ENCODE results near the gene KHDC1. TPM values are rescaled to one million over a fixed set of nuclear protein-coding genes. Genes with fewer than 3 reads are reported as not detected.

KHDC1 gene
- total and polyA plus RNA-seq, 2 experiments from 2014 or later = 1.1 to 3.8 TPM

GRCh38 chr6:73293331-73293730 lies 30.3 kb upstream of the KHDC1 start:
- 96 to 100% methylated on average over 3 of the region's 3 CpGs for WGBS, 2 experiments (ENCODE audit: low coverage in 1 of 2, low lambda C conversion rate in 2 of 2, missing lambda C conversion rate in 2 of 2)
- TF ChIP-seq EZH2phosphoT487 (IDR thresholded peaks at IDR 0.05; ENCODE audit: insufficient read depth, low read depth) = no peak
- TF ChIP-seq EZH2 (IDR thresholded peaks at IDR 0.05; ENCODE audit: insufficient read depth, poor library complexity, severe bottlenecking) = no peak
- H3K9me3 ChIP-seq (ENCODE audit: low read depth) = no peaks in the 10 kb centered on the region
- no peak for DNase-seq
- H3K27me3 ChIP-seq (replicated peaks; ENCODE audit: insufficient read depth) = no peaks in the 10 kb centered on the region
- peaks cover 10% of the 10 kb centered on the region for H3K4me1 ChIP-seq (ENCODE audit: insufficient read depth)
- in situ Hi-C loops (cut with MboI) = loop anchor here (25.0 kb wide), 1 partner anchor 319 kb away; no protein-coding TSS in a partner anchor
- no peaks in the 10 kb centered on the region for H4K20me1 ChIP-seq (ENCODE audit: insufficient read depth)
- no peaks in the 10 kb centered on the region for H3K36me3 ChIP-seq (ENCODE audit: low read depth)
- H3K4me3 ChIP-seq = no peak overlapping the region
- H3K27ac ChIP-seq = no peak overlapping the region
- no peak overlapping the region for H3K9ac ChIP-seq
- H2AFZ ChIP-seq = no peak overlapping the region
- peaks cover 9% of the 10 kb centered on the region; the same call in 1 of the 2 replicates for H3F3A ChIP-seq (ENCODE audit: insufficient read depth)
- no peaks in the 10 kb centered on the region for H3K9me2 ChIP-seq (ENCODE audit: insufficient read depth)
- H3K79me2 ChIP-seq (ENCODE audit: insufficient read depth) = no peaks in the 10 kb centered on the region
- H3K4me2 ChIP-seq (ENCODE audit: unreplicated experiment) = no peak overlapping the region

- peak; percentile 56 for DNase-seq
- no peaks in the 10 kb centered on the region for H3K27me3 ChIP-seq (replicated peaks; ENCODE audit: insufficient read depth)
- H3K4me3 ChIP-seq = no peak overlapping the region
- H3K9me2 ChIP-seq (ENCODE audit: insufficient read depth) = no peaks in the 10 kb centered on the region
- no peaks in the 10 kb centered on the region for H3K79me2 ChIP-seq (ENCODE audit: insufficient read depth)
- H3K4me2 ChIP-seq (ENCODE audit: unreplicated experiment) = no peak overlapping the region
- H3K9ac ChIP-seq = no peak overlapping the region
- TF ChIP-seq EZH2 (IDR thresholded peaks at IDR 0.05; ENCODE audit: insufficient read depth, poor library complexity, severe bottlenecking) (no peak), EZH2phosphoT487 (IDR thresholded peaks at IDR 0.05; ENCODE audit: insufficient read depth, low read depth) (no peak)
- H3K27ac ChIP-seq = no peak overlapping the region
- no peaks in the 10 kb centered on the region for H3K9me3 ChIP-seq (ENCODE audit: low read depth)
- peaks cover 9% of the 10 kb centered on the region; the same call in 1 of the 2 replicates for H3F3A ChIP-seq (ENCODE audit: insufficient read depth)
- in situ Hi-C loops (cut with MboI) = loop anchor here (25.0 kb wide), 1 partner anchor 322 kb away; no protein-coding TSS in a partner anchor
- H3K4me1 ChIP-seq (ENCODE audit: insufficient read depth) = peaks cover 10% of the 10 kb centered on the region
- no peaks in the 10 kb centered on the region for H3K36me3 ChIP-seq (ENCODE audit: low read depth)
- no peaks in the 10 kb centered on the region for H4K20me1 ChIP-seq (ENCODE audit: insufficient read depth)
- H2AFZ ChIP-seq = no peak overlapping the region; the same call in 1 of the 2 replicates
Measured at GRCh38 chr6:73290435-73290834, 27.4 kb upstream of the KHDC1 start.

GRCh38 chr6:73286752-73287151 lies 23.8 kb upstream of the KHDC1 start:
- H3K9me2 ChIP-seq (ENCODE audit: insufficient read depth) = no peaks in the 10 kb centered on the region
- no peak overlapping the region for H3K27ac ChIP-seq
- no peaks in the 10 kb centered on the region for H3K9me3 ChIP-seq (ENCODE audit: low read depth)
- 93 to 95% methylated on average over 6 of the region's 6 CpGs for WGBS, 2 experiments (ENCODE audit: low coverage in 1 of 2, low lambda C conversion rate in 2 of 2, missing lambda C conversion rate in 2 of 2)
- peaks cover 10% of the 10 kb centered on the region for H3K4me1 ChIP-seq (ENCODE audit: insufficient read depth)
- H3F3A ChIP-seq (ENCODE audit: insufficient read depth) = peaks cover 9% of the 10 kb centered on the region; the same call in 1 of the 2 replicates
- no peak overlapping the region for H3K4me2 ChIP-seq (ENCODE audit: unreplicated experiment)
- in situ Hi-C loops (cut with MboI) = loop anchor here (25.0 kb wide), 1 partner anchor 326 kb away; no protein-coding TSS in a partner anchor
- H3K9ac ChIP-seq = no peak overlapping the region
- peak; percentile 14 for DNase-seq
- no peak overlapping the region for H2AFZ ChIP-seq
- no peaks in the 10 kb centered on the region for H3K36me3 ChIP-seq (ENCODE audit: low read depth)
- H4K20me1 ChIP-seq (ENCODE audit: insufficient read depth) = no peaks in the 10 kb centered on the region
- H3K79me2 ChIP-seq (ENCODE audit: insufficient read depth) = no peaks in the 10 kb centered on the region
- no peak overlapping the region for H3K4me3 ChIP-seq
- no peaks in the 10 kb centered on the region for H3K27me3 ChIP-seq (replicated peaks; ENCODE audit: insufficient read depth)
- TF ChIP-seq EZH2 (IDR thresholded peaks at IDR 0.05; ENCODE audit: insufficient read depth, poor library complexity, severe bottlenecking) = no peak
- TF ChIP-seq EZH2phosphoT487 (IDR thresholded peaks at IDR 0.05; ENCODE audit: insufficient read depth, low read depth) = no peak

DNA sequence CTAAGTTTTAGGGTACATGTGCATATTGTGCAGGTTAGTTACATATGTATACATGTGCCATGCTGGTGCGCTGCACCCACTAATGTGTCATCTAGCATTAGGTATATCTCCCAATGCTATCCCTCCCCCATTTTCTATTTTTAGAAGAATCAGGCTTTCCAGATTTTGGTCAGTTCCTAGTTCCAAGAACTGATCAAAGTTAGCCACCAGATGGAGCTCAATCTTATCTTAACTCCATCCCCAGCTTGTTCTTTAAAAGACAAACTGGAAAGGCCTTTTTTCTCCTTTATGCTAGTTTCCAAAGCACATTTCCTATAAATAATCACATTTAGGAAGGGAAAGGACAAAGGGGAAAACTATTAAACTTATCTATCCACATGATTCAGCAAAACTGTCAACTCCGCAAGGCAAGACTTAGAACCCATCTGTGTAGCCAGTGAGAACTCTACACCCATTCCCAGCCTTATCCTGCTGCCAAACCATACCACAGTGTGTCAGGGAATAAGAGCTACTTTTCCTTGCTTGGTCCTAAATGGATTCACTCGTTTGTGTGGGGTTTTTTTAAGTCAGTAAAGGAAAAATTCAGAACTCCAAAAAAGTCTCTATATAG lies 22.8 kb upstream of the KHDC1 start:
- Histone ChIP-seq H3K27ac (no peak overlapping the region), H3K9ac (no peak overlapping the region), H3K4me2 (ENCODE audit: unreplicated experiment) (no peak overlapping the region), H3K36me3 (ENCODE audit: low read depth) (no peaks in the 10 kb centered on the region), H3K9me3 (ENCODE audit: low read depth) (no peaks in the 10 kb centered on the region), H4K20me1 (ENCODE audit: insufficient read depth) (no peaks in the 10 kb centered on the region), H2AFZ (no peak overlapping the region), H3K9me2 (ENCODE audit: insufficient read depth) (no peaks in the 10 kb centered on the region), H3K4me3 (no peak overlapping the region), H3F3A (ENCODE audit: insufficient read depth) (peaks cover 6% of the 10 kb centered on the region; the same call in 1 of the 2 replicates), H3K79me2 (ENCODE audit: insufficient read depth) (no peaks in the 10 kb centered on the region), H3K27me3 (replicated peaks; ENCODE audit: insufficient read depth) (no peaks in the 10 kb centered on the region), H3K4me1 (ENCODE audit: insufficient read depth) (peaks cover 7% of the 10 kb centered on the region)
- WGBS, 2 experiments (ENCODE audit: low coverage in 1 of 2, low lambda C conversion rate in 2 of 2, missing lambda C conversion rate in 2 of 2) = 34 to 41% methylated on average over 3 of the region's 3 CpGs
- DNase-seq = peak; percentile 86
- no peak for TF ChIP-seq EZH2phosphoT487 (IDR thresholded peaks at IDR 0.05; ENCODE audit: insufficient read depth, low read depth)
- TF ChIP-seq EZH2 (IDR thresholded peaks at IDR 0.05; ENCODE audit: insufficient read depth, poor library complexity, severe bottlenecking) = no peak
- in situ Hi-C loops (cut with MboI) = loop anchor here (25.0 kb wide), 1 partner anchor 327 kb away; no protein-coding TSS in a partner anchor
